HCT116 (cell line): ENCODE measurements around the gene HCRTR1.

ENCODE experiments used
- ELF1 ChIP-seq: IDR thresholded peaks from 2 replicates; pipeline ENCODE4 v1.6.1; 2012; ENCODE audit warnings: low read depth, borderline replicate concordance
- EZH2 ChIP-seq: fragments of 200-600 bp; sonication (generic); IDR thresholded peaks from 2 replicates; pipeline ENCODE4 v1.6.1; 2017; ENCODE audit warnings: antibody characterized with exemption, mixed run types
- EZH2phosphoT487 ChIP-seq: fragments of 200-600 bp; IDR thresholded peaks from 2 replicates; pipeline ENCODE4 v1.6.1; 2018; ENCODE audit warnings: antibody characterized with exemption, borderline replicate concordance
- FOSL1 ChIP-seq: IDR thresholded peaks from 2 replicates; pipeline ENCODE4 v1.6.1; 2012; ENCODE audit warnings: low read depth
- JUND ChIP-seq: IDR thresholded peaks from 2 replicates; pipeline ENCODE4 v1.6.1; 2012
- POLR2A ChIP-seq: IDR thresholded peaks from 2 replicates; pipeline ENCODE4 v1.7.0; 2011; ENCODE audit warnings: borderline replicate concordance; ENCODE audit not compliant: insufficient read depth, insufficient read length; ENCODE audit errors: extremely low read depth
- POLR2AphosphoS5 ChIP-seq: IDR thresholded peaks from 2 replicates; pipeline ENCODE4 v1.6.1; 2011; ENCODE audit warnings: mild to moderate bottlenecking, low read depth, low read length, moderate library complexity
- SIN3A ChIP-seq: IDR thresholded peaks from 2 replicates; pipeline ENCODE4 v1.6.1; 2012; ENCODE audit warnings: low read depth
- ZNF274 ChIP-seq: fragments of 200-500 bp; sonication (Bioruptor generic); IDR thresholded peaks from 2 replicates; pipeline ENCODE4 v1.6.1; 2014; ENCODE audit warnings: mild to moderate bottlenecking, low read depth, low read length, inconsistent platforms
- TF ChIP-seq, protein P1 (sequence below), 3 experiments: fragments of 200-600 bp in 1 of 3; sonication (generic) in 1 of 3; IDR thresholded peaks in 2 of 3; conservative IDR thresholded peaks in 1 of 3; 2 replicates each; pipeline ENCODE4 v1.5.1; 2012 to 2017; ENCODE audit warnings: low read depth in 2 of 3, low read length in 2 of 3, antibody characterized with exemption in 1 of 3, borderline replicate concordance in 1 of 3, control low read depth in 1 of 3, mild to moderate bottlenecking in 1 of 3, mixed read lengths in 1 of 3, mixed run types in 1 of 3, moderate library complexity in 1 of 3; ENCODE audit not compliant: insufficient read depth in 1 of 3

DNA sequence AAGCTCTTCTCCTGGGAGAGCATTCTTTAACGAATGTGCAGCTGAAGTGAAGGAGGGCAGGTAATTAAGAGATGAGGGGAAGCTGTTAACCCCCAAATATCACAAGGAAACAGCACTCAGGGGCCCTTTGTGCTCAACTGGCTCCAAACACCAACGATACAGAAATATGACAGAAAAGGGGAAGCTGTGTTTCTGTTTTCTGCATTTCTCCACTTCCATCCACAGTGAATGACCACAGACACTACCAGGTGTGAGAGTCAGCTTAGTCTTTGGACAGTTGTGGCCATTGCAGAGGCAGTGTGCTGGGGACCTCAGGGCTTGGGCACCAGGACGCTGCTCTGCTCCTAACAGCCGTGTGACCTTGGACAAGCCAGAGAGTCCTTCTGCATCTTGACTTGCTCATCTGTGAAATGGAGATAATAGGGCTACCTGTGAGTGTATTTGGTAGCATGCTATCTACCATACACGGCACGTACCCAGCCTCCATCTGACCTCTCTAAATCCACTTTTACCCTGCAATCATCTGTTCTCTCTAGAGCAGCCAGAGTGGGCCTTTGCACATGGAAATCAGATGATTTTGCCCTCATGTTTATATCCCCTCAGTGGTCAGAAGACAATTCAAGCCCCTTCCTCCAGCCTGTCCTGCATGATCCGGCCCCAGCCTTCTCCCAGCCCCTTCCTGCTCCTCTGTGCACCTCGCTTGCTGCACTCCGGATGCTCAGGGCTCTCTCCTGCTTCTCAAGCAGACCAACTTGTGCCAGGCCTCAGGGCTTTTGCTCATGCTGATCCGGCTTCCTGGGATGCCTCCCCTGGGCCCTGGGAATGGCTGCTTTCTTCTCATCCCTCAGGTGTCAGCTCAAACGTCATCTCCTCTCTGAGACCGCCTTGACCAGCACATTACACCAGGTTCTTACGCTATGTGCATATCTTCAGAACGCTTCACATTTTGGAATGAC lies 45.9 kb upstream of the HCRTR1 start:
- TF ChIP-seq, protein P1, sequence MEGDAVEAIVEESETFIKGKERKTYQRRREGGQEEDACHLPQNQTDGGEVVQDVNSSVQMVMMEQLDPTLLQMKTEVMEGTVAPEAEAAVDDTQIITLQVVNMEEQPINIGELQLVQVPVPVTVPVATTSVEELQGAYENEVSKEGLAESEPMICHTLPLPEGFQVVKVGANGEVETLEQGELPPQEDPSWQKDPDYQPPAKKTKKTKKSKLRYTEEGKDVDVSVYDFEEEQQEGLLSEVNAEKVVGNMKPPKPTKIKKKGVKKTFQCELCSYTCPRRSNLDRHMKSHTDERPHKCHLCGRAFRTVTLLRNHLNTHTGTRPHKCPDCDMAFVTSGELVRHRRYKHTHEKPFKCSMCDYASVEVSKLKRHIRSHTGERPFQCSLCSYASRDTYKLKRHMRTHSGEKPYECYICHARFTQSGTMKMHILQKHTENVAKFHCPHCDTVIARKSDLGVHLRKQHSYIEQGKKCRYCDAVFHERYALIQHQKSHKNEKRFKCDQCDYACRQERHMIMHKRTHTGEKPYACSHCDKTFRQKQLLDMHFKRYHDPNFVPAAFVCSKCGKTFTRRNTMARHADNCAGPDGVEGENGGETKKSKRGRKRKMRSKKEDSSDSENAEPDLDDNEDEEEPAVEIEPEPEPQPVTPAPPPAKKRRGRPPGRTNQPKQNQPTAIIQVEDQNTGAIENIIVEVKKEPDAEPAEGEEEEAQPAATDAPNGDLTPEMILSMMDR (IDR thresholded peaks at IDR 0.05 in 2 of 3, conservative IDR thresholded peaks at IDR 0.05 in 1 of 3; ENCODE audit: borderline replicate concordance in 1 of 3, insufficient read depth in 1 of 3, low read depth in 2 of 3, low read length in 2 of 3) = no peak
- TF ChIP-seq JUND = no peak
- no peak for TF ChIP-seq ZNF274
- TF ChIP-seq POLR2AphosphoS5 = no peak
- TF ChIP-seq EZH2 = no peak
- TF ChIP-seq POLR2A = no peak
- TF ChIP-seq SIN3A = no peak
- no peak for TF ChIP-seq FOSL1
- TF ChIP-seq ELF1 = no peak
- TF ChIP-seq EZH2phosphoT487 = no peak
